HepG2 (cell line): Measurements from ENCODE around the gene ARL16. TPM values are rescaled to one million over a fixed set of nuclear protein-coding genes. Genes with fewer than 3 reads are reported as not detected.

Source experiments
- ATM ChIP-seq: fragments of 450-650 bp; IDR thresholded peaks from 2 replicates; pipeline ENCODE4 v1.7.1; 2017; ENCODE audit warnings: mild to moderate bottlenecking, borderline replicate concordance
- HNRNPK ChIP-seq: fragments of 200-400 bp; formaldehyde crosslinking; IDR thresholded peaks from 2 replicates; pipeline ENCODE4 v1.6.1; 2018; ENCODE audit warnings: low read length, low read depth, moderate library complexity, mild to moderate bottlenecking; ENCODE audit not compliant: poor library complexity, severe bottlenecking
- HNRNPL ChIP-seq: fragments of 200-400 bp; formaldehyde crosslinking; IDR thresholded peaks from 2 replicates; pipeline ENCODE4 v1.6.1; 2017; ENCODE audit warnings: mild to moderate bottlenecking, low read depth, low read length
- MED13 ChIP-seq: sonication (generic); formaldehyde crosslinking; IDR thresholded peaks from 2 replicates; pipeline ENCODE4 v1.5.0; 2020; ENCODE audit warnings: missing genetic modification reagents
- NKX3-1 ChIP-seq: sonication (generic); formaldehyde crosslinking; IDR thresholded peaks from 2 replicates; pipeline ENCODE4 v1.5.0; 2020; ENCODE audit warnings: missing genetic modification reagents
- SP4 ChIP-seq: sonication (generic); formaldehyde crosslinking; IDR thresholded peaks from 2 replicates; pipeline ENCODE4 v1.8.1; 2023; ENCODE audit warnings: mild to moderate bottlenecking, missing genetic modification reagents
- THYN1 ChIP-seq: sonication (generic); formaldehyde crosslinking; IDR thresholded peaks from 2 replicates; pipeline ENCODE4 v1.8.1; 2023; ENCODE audit warnings: low read depth, mild to moderate bottlenecking, moderate library complexity, missing genetic modification reagents, borderline replicate concordance
- polyA plus RNA-seq, 8 experiments: library from polyadenylated mRNA; depleted of rRNA in 3 of 8; stranded (reverse) in 7 of 8; unstranded in 1 of 8; fragments of >200 nt; fragmentation: Illumina TruSeq in 4 of 8; extraction: Trizol in 4 of 8; gene quantifications; 2 replicates each; pipeline versions ENCODE4 v1.2.1 to v1.2.3, GENCODE V29; 2011 to 2016; ENCODE audit warnings: low read depth in 4 of 8, missing spikeins in 1 of 8, mixed read lengths in 1 of 8; ENCODE audit not compliant: insufficient read depth in 1 of 8
- total RNA-seq, 5 experiments: library from RNA; depleted of rRNA; stranded (reverse); fragments of >200 nt; fragmentation: Illumina TruSeq; extraction: Trizol; gene quantifications; 2 replicates each; pipeline ENCODE4 v1.2.3, GENCODE V29; 2016; ENCODE audit warnings: low read depth in 1 of 5
- TF ChIP-seq, protein P1 (sequence below): sonication (generic); formaldehyde crosslinking; IDR thresholded peaks from 2 replicates; pipeline ENCODE4 v1.4.0; 2020; ENCODE audit warnings: mild to moderate bottlenecking, low read depth, missing genetic modification reagents
- TF ChIP-seq, protein P2 (sequence below): sonication (generic); formaldehyde crosslinking; IDR thresholded peaks from 2 replicates; pipeline ENCODE4 v1.4.0; 2020; ENCODE audit warnings: missing genetic modification reagents, borderline replicate concordance
- TF ChIP-seq, protein P3 (sequence below), 2 experiments: sonication (generic) in 1 of 2; formaldehyde crosslinking in 1 of 2; IDR thresholded peaks; 2 replicates each; pipeline versions ENCODE4 v1.6.1 to v1.9.0; 2014 to 2022; ENCODE audit warnings: antibody characterized with exemption in 1 of 2, borderline replicate concordance in 1 of 2, inconsistent platforms in 1 of 2, low read depth in 1 of 2, missing genetic modification reagents in 1 of 2
- TF ChIP-seq, protein P4 (sequence below): sonication (generic); formaldehyde crosslinking; conservative IDR thresholded peaks from 2 replicates; pipeline ENCODE4 v1.8.0; 2022; ENCODE audit warnings: missing genetic modification reagents
- TF ChIP-seq, protein P5 (sequence below): IDR thresholded peaks from 2 replicates; pipeline ENCODE4 v1.6.1; 2016; ENCODE audit warnings: missing compliant biosample characterization, missing genetic modification reagents, borderline replicate concordance

Gene ARL16
- total and polyA plus RNA-seq, 2 of the 13 experiments (the other 11 are each of a cell fraction or from before 2014, with no cell fraction given): 20.8 to 30.8 TPM

DNA sequence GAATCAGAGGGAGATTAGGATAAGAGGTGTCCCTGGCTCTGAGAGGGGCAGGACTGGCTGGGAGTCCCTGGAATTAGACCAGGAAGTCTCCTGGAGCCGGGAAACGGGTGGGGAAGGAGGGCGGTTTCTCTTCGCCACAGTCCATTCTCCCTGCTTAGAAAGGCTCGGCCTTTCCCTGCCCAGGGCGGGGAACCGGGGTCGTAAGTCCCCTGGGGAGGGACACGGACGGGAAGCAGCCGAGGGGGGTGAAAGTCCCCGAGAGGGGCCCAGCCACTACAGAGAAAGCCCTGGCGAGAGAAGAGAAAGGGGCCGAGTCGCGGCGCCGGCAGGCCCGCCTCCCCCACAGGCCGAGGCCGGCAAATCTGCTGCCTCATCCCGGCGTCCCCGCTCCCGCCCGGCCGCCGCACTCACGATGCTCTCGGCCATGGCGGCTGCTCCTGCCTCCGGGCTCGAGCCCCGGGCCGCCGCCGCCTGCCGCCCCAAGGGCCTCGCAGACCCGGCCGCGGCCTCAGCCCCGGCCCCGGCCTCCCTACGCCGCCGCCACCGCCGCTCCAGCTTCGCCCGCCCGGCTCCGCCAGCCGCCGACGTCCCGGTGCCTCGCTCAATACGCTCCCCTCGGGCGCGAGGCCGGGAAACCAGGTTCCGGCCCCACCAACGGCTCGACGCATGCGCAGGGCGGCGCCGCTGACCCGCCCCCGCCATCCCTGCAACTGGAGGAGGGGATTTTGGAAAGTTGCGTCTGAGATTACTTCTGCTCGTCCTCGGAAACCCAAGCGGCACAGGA is 46.9 kb downstream of the ARL16 start, which contains the start of the genes NPLOC4 and TSPAN10 (continued):
- TF ChIP-seq THYN1 (CRISPR knock-in tag) (no peak), HNRNPL (no peak), ATM (no peak), HNRNPK (peak; percentile 61), NKX3-1 (CRISPR knock-in tag) (peak; percentile 60; the same call in 1 of the 2 replicates), MED13 (peak; percentile 65; the same call in 1 of the 2 replicates), SP4 (CRISPR knock-in tag) (peak; percentile 87)
- TF ChIP-seq, protein P1, sequence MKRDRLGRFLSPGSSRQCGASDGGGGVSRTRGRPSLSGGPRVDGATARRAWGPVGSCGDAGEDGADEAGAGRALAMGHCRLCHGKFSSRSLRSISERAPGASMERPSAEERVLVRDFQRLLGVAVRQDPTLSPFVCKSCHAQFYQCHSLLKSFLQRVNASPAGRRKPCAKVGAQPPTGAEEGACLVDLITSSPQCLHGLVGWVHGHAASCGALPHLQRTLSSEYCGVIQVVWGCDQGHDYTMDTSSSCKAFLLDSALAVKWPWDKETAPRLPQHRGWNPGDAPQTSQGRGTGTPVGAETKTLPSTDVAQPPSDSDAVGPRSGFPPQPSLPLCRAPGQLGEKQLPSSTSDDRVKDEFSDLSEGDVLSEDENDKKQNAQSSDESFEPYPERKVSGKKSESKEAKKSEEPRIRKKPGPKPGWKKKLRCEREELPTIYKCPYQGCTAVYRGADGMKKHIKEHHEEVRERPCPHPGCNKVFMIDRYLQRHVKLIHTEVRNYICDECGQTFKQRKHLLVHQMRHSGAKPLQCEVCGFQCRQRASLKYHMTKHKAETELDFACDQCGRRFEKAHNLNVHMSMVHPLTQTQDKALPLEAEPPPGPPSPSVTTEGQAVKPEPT (CRISPR knock-in tag): no peak
- TF ChIP-seq, protein P2, sequence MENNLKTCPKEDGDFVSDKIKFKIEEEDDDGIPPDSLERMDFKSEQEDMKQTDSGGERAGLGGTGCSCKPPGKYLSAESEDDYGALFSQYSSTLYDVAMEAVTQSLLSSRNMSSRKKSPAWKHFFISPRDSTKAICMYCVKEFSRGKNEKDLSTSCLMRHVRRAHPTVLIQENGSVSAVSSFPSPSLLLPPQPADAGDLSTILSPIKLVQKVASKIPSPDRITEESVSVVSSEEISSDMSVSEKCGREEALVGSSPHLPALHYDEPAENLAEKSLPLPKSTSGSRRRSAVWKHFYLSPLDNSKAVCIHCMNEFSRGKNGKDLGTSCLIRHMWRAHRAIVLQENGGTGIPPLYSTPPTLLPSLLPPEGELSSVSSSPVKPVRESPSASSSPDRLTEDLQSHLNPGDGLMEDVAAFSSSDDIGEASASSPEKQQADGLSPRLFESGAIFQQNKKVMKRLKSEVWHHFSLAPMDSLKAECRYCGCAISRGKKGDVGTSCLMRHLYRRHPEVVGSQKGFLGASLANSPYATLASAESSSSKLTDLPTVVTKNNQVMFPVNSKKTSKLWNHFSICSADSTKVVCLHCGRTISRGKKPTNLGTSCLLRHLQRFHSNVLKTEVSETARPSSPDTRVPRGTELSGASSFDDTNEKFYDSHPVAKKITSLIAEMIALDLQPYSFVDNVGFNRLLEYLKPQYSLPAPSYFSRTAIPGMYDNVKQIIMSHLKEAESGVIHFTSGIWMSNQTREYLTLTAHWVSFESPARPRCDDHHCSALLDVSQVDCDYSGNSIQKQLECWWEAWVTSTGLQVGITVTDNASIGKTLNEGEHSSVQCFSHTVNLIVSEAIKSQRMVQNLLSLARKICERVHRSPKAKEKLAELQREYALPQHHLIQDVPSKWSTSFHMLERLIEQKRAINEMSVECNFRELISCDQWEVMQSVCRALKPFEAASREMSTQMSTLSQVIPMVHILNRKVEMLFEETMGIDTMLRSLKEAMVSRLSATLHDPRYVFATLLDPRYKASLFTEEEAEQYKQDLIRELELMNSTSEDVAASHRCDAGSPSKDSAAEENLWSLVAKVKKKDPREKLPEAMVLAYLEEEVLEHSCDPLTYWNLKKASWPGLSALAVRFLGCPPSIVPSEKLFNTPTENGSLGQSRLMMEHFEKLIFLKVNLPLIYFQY (CRISPR knock-in tag): no peak
- TF ChIP-seq, protein P3, sequence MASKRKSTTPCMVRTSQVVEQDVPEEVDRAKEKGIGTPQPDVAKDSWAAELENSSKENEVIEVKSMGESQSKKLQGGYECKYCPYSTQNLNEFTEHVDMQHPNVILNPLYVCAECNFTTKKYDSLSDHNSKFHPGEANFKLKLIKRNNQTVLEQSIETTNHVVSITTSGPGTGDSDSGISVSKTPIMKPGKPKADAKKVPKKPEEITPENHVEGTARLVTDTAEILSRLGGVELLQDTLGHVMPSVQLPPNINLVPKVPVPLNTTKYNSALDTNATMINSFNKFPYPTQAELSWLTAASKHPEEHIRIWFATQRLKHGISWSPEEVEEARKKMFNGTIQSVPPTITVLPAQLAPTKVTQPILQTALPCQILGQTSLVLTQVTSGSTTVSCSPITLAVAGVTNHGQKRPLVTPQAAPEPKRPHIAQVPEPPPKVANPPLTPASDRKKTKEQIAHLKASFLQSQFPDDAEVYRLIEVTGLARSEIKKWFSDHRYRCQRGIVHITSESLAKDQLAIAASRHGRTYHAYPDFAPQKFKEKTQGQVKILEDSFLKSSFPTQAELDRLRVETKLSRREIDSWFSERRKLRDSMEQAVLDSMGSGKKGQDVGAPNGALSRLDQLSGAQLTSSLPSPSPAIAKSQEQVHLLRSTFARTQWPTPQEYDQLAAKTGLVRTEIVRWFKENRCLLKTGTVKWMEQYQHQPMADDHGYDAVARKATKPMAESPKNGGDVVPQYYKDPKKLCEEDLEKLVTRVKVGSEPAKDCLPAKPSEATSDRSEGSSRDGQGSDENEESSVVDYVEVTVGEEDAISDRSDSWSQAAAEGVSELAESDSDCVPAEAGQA (IDR thresholded peaks at IDR 0.05; ENCODE audit: low read depth): peak; percentile 92
- TF ChIP-seq, protein P3 (CRISPR knock-in tag; IDR thresholded peaks at IDR 0.05; ENCODE audit: borderline replicate concordance): peak; percentile 81; the same call in 1 of the 2 replicates
- TF ChIP-seq, protein P4, sequence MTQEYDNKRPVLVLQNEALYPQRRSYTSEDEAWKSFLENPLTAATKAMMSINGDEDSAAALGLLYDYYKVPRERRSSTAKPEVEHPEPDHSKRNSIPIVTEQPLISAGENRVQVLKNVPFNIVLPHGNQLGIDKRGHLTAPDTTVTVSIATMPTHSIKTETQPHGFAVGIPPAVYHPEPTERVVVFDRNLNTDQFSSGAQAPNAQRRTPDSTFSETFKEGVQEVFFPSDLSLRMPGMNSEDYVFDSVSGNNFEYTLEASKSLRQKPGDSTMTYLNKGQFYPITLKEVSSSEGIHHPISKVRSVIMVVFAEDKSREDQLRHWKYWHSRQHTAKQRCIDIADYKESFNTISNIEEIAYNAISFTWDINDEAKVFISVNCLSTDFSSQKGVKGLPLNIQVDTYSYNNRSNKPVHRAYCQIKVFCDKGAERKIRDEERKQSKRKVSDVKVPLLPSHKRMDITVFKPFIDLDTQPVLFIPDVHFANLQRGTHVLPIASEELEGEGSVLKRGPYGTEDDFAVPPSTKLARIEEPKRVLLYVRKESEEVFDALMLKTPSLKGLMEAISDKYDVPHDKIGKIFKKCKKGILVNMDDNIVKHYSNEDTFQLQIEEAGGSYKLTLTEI: no peak
- TF ChIP-seq, protein P5, sequence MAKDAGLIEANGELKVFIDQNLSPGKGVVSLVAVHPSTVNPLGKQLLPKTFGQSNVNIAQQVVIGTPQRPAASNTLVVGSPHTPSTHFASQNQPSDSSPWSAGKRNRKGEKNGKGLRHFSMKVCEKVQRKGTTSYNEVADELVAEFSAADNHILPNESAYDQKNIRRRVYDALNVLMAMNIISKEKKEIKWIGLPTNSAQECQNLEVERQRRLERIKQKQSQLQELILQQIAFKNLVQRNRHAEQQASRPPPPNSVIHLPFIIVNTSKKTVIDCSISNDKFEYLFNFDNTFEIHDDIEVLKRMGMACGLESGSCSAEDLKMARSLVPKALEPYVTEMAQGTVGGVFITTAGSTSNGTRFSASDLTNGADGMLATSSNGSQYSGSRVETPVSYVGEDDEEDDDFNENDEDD (CRISPR knock-in tag): peak; percentile 91
